ENCODE data around the gene HEBP2. TPM values are rescaled to one million over a fixed set of nuclear protein-coding genes. Genes with fewer than 3 reads are reported as not detected.

The HEBP2 gene
- total RNA-seq, 4 donors from 2014 or later = 30.4 to 85.8 (median 46.6) TPM

DNA sequence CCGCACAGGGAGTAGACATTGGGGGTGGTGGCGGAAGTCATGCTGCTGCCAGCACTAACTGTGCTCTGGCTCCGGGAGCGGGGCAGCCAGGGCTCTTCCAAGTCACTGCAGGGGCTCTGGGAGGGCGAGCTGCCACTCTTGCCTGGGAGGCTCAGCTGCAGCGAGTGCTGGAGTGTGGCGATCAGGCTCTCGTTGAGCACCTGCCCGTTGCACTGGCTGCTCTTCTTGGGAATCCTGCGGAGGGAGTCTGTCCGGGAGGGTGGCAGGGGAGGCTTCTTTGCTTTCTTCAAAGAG, 28.0 kb downstream of the HEBP2 start:
- TF ChIP-seq, protein P1, sequence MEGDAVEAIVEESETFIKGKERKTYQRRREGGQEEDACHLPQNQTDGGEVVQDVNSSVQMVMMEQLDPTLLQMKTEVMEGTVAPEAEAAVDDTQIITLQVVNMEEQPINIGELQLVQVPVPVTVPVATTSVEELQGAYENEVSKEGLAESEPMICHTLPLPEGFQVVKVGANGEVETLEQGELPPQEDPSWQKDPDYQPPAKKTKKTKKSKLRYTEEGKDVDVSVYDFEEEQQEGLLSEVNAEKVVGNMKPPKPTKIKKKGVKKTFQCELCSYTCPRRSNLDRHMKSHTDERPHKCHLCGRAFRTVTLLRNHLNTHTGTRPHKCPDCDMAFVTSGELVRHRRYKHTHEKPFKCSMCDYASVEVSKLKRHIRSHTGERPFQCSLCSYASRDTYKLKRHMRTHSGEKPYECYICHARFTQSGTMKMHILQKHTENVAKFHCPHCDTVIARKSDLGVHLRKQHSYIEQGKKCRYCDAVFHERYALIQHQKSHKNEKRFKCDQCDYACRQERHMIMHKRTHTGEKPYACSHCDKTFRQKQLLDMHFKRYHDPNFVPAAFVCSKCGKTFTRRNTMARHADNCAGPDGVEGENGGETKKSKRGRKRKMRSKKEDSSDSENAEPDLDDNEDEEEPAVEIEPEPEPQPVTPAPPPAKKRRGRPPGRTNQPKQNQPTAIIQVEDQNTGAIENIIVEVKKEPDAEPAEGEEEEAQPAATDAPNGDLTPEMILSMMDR (IDR thresholded peaks at IDR 0.05) = no peak
- TF ChIP-seq POLR2A (IDR thresholded peaks at IDR 0.05) = no peak

GRCh38 chr6:138434096-138434495, 30.1 kb downstream of the HEBP2 start:
- peaks cover 0 to 45% (median 0%) of the 10 kb centered on the region in 3 donors for H3K36me3 ChIP-seq
- peaks cover 0 to 6% (median 0%) of the 10 kb centered on the region in 4 donors for H3K4me1 ChIP-seq
- H3K9me3 ChIP-seq = no peaks in the 10 kb centered on the region
- no peak for DNase-seq
- H3K27me3 ChIP-seq = no peaks in the 10 kb centered on the region
- H3K4me3 ChIP-seq = no peak overlapping the region
- TF ChIP-seq, protein P1 (IDR thresholded peaks at IDR 0.05) = no peak
- no peak for TF ChIP-seq POLR2A (IDR thresholded peaks at IDR 0.05)
- no peak overlapping the region for H3K27ac ChIP-seq

More for the DNA sequence above, 28.0 kb downstream of the HEBP2 start:
- H3K27ac ChIP-seq = no peak overlapping the region
- no peak overlapping the region for H3K4me3 ChIP-seq
- H3K4me1 ChIP-seq = peaks cover 0 to 8% (median 0%) of the 10 kb centered on the region in 4 donors
- no peaks in the 10 kb centered on the region for H3K9me3 ChIP-seq
- H3K27me3 ChIP-seq = no peaks in the 10 kb centered on the region
- DNase-seq = no peak
- H3K36me3 ChIP-seq = peaks cover 0 to 51% (median 0%) of the 10 kb centered on the region in 3 donors

DNA sequence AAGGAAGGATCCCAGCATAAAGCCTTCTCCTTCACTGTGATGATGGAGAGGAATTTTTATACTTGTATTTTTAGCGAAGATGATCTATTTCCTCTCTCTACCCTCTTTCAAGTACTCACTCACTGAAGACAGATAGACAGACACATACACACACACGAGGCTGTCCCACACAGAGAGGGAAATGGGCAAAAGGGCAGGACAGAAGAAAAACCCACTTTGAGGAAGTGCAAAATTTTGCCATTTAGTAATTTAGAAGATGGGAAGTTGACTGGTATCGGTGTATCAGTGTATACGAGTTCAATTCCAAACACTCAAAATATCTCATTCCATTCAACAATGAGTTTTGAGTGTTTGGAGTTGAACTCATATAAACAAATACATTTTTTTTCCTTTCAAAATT, 30.9 kb downstream of the HEBP2 start:
- no peaks in the 10 kb centered on the region for H3K9me3 ChIP-seq
- DNase-seq = no peak
- no peak for TF ChIP-seq POLR2A (IDR thresholded peaks at IDR 0.05)
- TF ChIP-seq, protein P1 (IDR thresholded peaks at IDR 0.05) = no peak
- peaks cover 0 to 48% (median 0%) of the 10 kb centered on the region in 3 donors for H3K36me3 ChIP-seq
- H3K4me3 ChIP-seq = no peak overlapping the region
- no peaks in the 10 kb centered on the region for H3K4me1 ChIP-seq
- no peak overlapping the region for H3K27ac ChIP-seq
- no peaks in the 10 kb centered on the region for H3K27me3 ChIP-seq

DNA sequence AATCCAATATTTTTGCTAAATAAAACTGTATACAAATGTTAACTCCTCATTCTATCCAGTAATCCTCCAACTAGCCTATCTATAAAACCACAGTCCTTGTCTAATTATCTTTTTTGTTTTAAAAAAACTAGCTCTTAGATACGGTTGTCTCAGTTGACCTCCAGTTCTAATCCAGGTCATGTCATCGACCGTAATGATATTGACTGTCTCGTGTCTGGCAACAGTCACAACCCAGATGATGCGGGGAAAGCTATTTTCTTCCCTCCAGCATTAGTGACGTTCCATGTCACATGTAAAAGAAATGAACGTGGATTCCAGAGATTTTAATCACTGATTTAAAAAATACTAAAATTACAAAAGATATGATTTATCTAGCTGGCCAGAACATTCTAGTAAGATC, 35.5 kb downstream of the HEBP2 start:
- TF ChIP-seq, protein P1 (IDR thresholded peaks at IDR 0.05) = no peak
- no peak for TF ChIP-seq POLR2A (IDR thresholded peaks at IDR 0.05)
- Histone ChIP-seq H3K36me3 (peaks cover 0 to 25% (median 0%) of the 10 kb centered on the region in 3 donors), H3K9me3 (no peaks in the 10 kb centered on the region), H3K4me1 (peaks cover 0 to 15% (median 2%) of the 10 kb centered on the region in 4 donors), H3K4me3 (no peak overlapping the region), H3K27me3 (no peaks in the 10 kb centered on the region), H3K27ac (no peak overlapping the region)
- DNase-seq = no peak

DNA sequence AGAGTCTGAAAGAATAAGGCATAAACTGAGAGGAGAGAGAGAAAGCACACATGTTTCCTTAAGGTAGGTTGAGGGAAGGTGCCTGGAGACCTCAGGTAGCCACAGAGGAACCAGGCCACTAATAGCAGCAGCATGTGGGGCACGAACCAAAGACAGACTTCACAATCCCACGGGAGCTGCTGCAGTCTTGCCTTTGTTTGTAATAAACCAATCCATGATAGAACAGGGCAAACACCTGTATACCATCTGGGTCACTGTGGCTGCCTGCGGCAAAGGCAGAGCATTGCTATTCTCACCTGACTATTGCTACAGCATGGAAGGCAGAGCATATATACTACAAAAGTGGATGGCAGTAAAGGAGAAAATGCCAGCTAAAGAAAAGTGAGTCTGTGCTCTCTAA, 36.3 kb downstream of the HEBP2 start:
- no peaks in the 10 kb centered on the region for H3K27me3 ChIP-seq
- no peak for DNase-seq
- peaks cover 0 to 25% (median 0%) of the 10 kb centered on the region in 3 donors for H3K36me3 ChIP-seq
- no peak overlapping the region for H3K27ac ChIP-seq
- no peak overlapping the region for H3K4me3 ChIP-seq
- no peaks in the 10 kb centered on the region for H3K9me3 ChIP-seq
- peaks cover 0 to 15% (median 2%) of the 10 kb centered on the region in 4 donors for H3K4me1 ChIP-seq
- TF ChIP-seq, protein P1 (IDR thresholded peaks at IDR 0.05) = no peak
- TF ChIP-seq POLR2A (IDR thresholded peaks at IDR 0.05) = no peak
